Immature natural killer cell (primary cell): Measurements from ENCODE around the gene C13orf42. TPM values are rescaled to one million over a fixed set of nuclear protein-coding genes. Genes with fewer than 3 reads are reported as not detected.

Source experiments
- DNase-seq, 3 donors: peaks; one replicate each; pipeline ENCODE4 v3.0.0; 2022; ENCODE audit warnings: mixed read lengths in 1 of 3
- H3K27ac Mint-ChIP-seq, 6 donors: one replicate each; pipeline ENCODE4 v1.8.0; 2020; ENCODE audit warnings: mixed read lengths in 6 of 6, mild to moderate bottlenecking in 5 of 6, inconsistent platforms in 4 of 6, moderate library complexity in 3 of 6
- H3K27me3 Mint-ChIP-seq, 3 donors: one replicate each; pipeline ENCODE4 v1.8.0; 2020 to 2021; ENCODE audit warnings: low read depth in 3 of 3, mild to moderate bottlenecking in 3 of 3, mixed read lengths in 3 of 3, moderate library complexity in 3 of 3, inconsistent platforms in 1 of 3
- H3K36me3 Mint-ChIP-seq, 3 donors: one replicate each; pipeline ENCODE4 v1.8.0; 2020; ENCODE audit warnings: mixed read lengths in 3 of 3, inconsistent platforms in 2 of 3, mild to moderate bottlenecking in 2 of 3
- H3K4me1 Mint-ChIP-seq, 2 donors: one replicate each; pipeline ENCODE4 v1.8.0; 2020; ENCODE audit warnings: inconsistent platforms in 2 of 2, mild to moderate bottlenecking in 2 of 2, mixed read lengths in 2 of 2, moderate library complexity in 1 of 2
- H3K4me3 Mint-ChIP-seq, 5 donors: one replicate each; pipeline ENCODE4 v1.8.0; 2020; ENCODE audit warnings: mild to moderate bottlenecking in 5 of 5, mixed read lengths in 5 of 5, inconsistent platforms in 3 of 5, moderate library complexity in 3 of 5
- H3K9me3 Mint-ChIP-seq, 6 donors: one replicate each; pipeline ENCODE4 v1.8.0; 2020; ENCODE audit warnings: mild to moderate bottlenecking in 6 of 6, mixed read lengths in 6 of 6, inconsistent platforms in 4 of 6, moderate library complexity in 3 of 6
- polyA plus RNA-seq, 3 donors: library from polyadenylated mRNA; unstranded; fragments of 300-500 nt; fragmentation: Illumina TruSeq; gene quantifications; one replicate each; pipeline ENCODE4 v1.2.3, GENCODE V29; 2021

The C13orf42 gene
- polyA plus RNA-seq, 3 donors from 2014 or later: not detected

- Mint-ChIP-seq H3K4me1 (no peaks in the 10 kb centered on the region), H3K36me3 (peaks cover 0 to 3% (median 0%) of the 10 kb centered on the region in 3 donors)
These were observed 66.9 kb downstream of the C13orf42 start for GRCh38 chr13:51044023-51044665.

GRCh38 chr13:51043310-51043709, 67.8 kb downstream of the C13orf42 start:
- Mint-ChIP-seq H3K4me3 (no peak overlapping the region), H3K27me3 (peaks cover 0 to 5% (median 4%) of the 10 kb centered on the region in 3 donors), H3K27ac (no peak overlapping the region), H3K4me1 (no peaks in the 10 kb centered on the region), H3K9me3 (no peaks in the 10 kb centered on the region), H3K36me3 (peaks cover 0 to 3% (median 0%) of the 10 kb centered on the region in 3 donors)
- no peak for DNase-seq

More at GRCh38 chr13:51044023-51044665, 66.9 kb downstream of the C13orf42 start:
- no peak overlapping the region for H3K27ac Mint-ChIP-seq
- no peak for DNase-seq
- no peaks in the 10 kb centered on the region for H3K9me3 Mint-ChIP-seq
- H3K27me3 Mint-ChIP-seq: peaks cover 0 to 4% (median 3%) of the 10 kb centered on the region in 3 donors
- no peak overlapping the region for H3K4me3 Mint-ChIP-seq

GRCh38 chr13:51041710-51042109, 69.4 kb downstream of the C13orf42 start:
- Mint-ChIP-seq H3K36me3 (peaks cover 0 to 3% (median 0%) of the 10 kb centered on the region in 3 donors), H3K4me1 (no peaks in the 10 kb centered on the region), H3K4me3 (no peak overlapping the region), H3K9me3 (no peaks in the 10 kb centered on the region), H3K27ac (no peak overlapping the region), H3K27me3 (peaks cover 0 to 5% (median 4%) of the 10 kb centered on the region in 3 donors)
- DNase-seq: no peak

- DNase-seq: no peak
- Mint-ChIP-seq H3K36me3 (peaks cover 0 to 3% (median 0%) of the 10 kb centered on the region in 3 donors), H3K9me3 (no peaks in the 10 kb centered on the region), H3K4me1 (no peaks in the 10 kb centered on the region), H3K27me3 (peaks cover 0 to 5% (median 4%) of the 10 kb centered on the region in 3 donors), H3K27ac (no peak overlapping the region), H3K4me3 (no peak overlapping the region)
These were observed 69.9 kb downstream of the C13orf42 start for GRCh38 chr13:51041126-51041525.

GRCh38 chr13:51040431-51040830, 70.6 kb downstream of the C13orf42 start:
- no peak overlapping the region for H3K4me3 Mint-ChIP-seq
- H3K36me3 Mint-ChIP-seq: peaks cover 0 to 3% (median 0%) of the 10 kb centered on the region in 3 donors
- no peak overlapping the region for H3K27ac Mint-ChIP-seq
- no peaks in the 10 kb centered on the region for H3K4me1 Mint-ChIP-seq
- no peak for DNase-seq
- no peaks in the 10 kb centered on the region for H3K9me3 Mint-ChIP-seq
- H3K27me3 Mint-ChIP-seq: peaks cover 0 to 5% (median 2%) of the 10 kb centered on the region in 3 donors

- peaks cover 0 to 3% (median 0%) of the 10 kb centered on the region in 3 donors for H3K36me3 Mint-ChIP-seq
- H3K27me3 Mint-ChIP-seq: peaks cover 0 to 15% (median under 1%) of the 10 kb centered on the region in 3 donors
- no peaks in the 10 kb centered on the region for H3K9me3 Mint-ChIP-seq
- H3K4me3 Mint-ChIP-seq: no peak overlapping the region
- DNase-seq: no peak
- H3K27ac Mint-ChIP-seq: no peak overlapping the region
- no peaks in the 10 kb centered on the region for H3K4me1 Mint-ChIP-seq
These were observed 74.7 kb downstream of the C13orf42 start for GRCh38 chr13:51036418-51036817.

- H3K9me3 Mint-ChIP-seq: no peaks in the 10 kb centered on the region
- no peak for DNase-seq
- H3K27ac Mint-ChIP-seq: no peak overlapping the region
- peaks cover 0 to 3% (median 0%) of the 10 kb centered on the region in 3 donors for H3K36me3 Mint-ChIP-seq
- peaks cover 0 to 15% (median 0%) of the 10 kb centered on the region in 3 donors for H3K27me3 Mint-ChIP-seq
- H3K4me1 Mint-ChIP-seq: no peaks in the 10 kb centered on the region
- H3K4me3 Mint-ChIP-seq: no peak overlapping the region
These were observed 75.1 kb downstream of the C13orf42 start for GRCh38 chr13:51035978-51036377.

GRCh38 chr13:51035469-51035868, 75.6 kb downstream of the C13orf42 start:
- Mint-ChIP-seq H3K36me3 (peaks cover 0 to 3% (median 0%) of the 10 kb centered on the region in 3 donors), H3K27me3 (peaks cover 0 to 12% (median 0%) of the 10 kb centered on the region in 3 donors), H3K27ac (no peak overlapping the region), H3K9me3 (no peaks in the 10 kb centered on the region), H3K4me3 (no peak overlapping the region), H3K4me1 (no peaks in the 10 kb centered on the region)
- DNase-seq: no peak

GRCh38 chr13:51034906-51035305, 76.2 kb downstream of the C13orf42 start:
- no peak overlapping the region for H3K4me3 Mint-ChIP-seq
- no peaks in the 10 kb centered on the region for H3K36me3 Mint-ChIP-seq
- no peak for DNase-seq
- no peaks in the 10 kb centered on the region for H3K9me3 Mint-ChIP-seq
- H3K4me1 Mint-ChIP-seq: no peaks in the 10 kb centered on the region
- peaks cover 0 to 12% (median 0%) of the 10 kb centered on the region in 3 donors for H3K27me3 Mint-ChIP-seq
- H3K27ac Mint-ChIP-seq: no peak overlapping the region

GRCh38 chr13:51033421-51034185, 77.5 kb downstream of the C13orf42 start:
- H3K27me3 Mint-ChIP-seq: peaks cover 0 to 12% (median 0%) of the 10 kb centered on the region in 3 donors

GRCh38 chr13:51032831-51033230, 78.2 kb downstream of the C13orf42 start:
- no peaks in the 10 kb centered on the region for H3K36me3 Mint-ChIP-seq

More at GRCh38 chr13:51033421-51034185, 77.5 kb downstream of the C13orf42 start:
- Mint-ChIP-seq H3K36me3 (no peaks in the 10 kb centered on the region), H3K4me3 (no peak overlapping the region), H3K9me3 (no peaks in the 10 kb centered on the region), H3K4me1 (no peaks in the 10 kb centered on the region), H3K27ac (no peak overlapping the region)
- no peak for DNase-seq

More at GRCh38 chr13:51032831-51033230, 78.2 kb downstream of the C13orf42 start:
- H3K9me3 Mint-ChIP-seq: no peaks in the 10 kb centered on the region
- H3K4me1 Mint-ChIP-seq: no peaks in the 10 kb centered on the region
- H3K4me3 Mint-ChIP-seq: no peak overlapping the region
- peaks cover 0 to 11% (median 0%) of the 10 kb centered on the region in 3 donors for H3K27me3 Mint-ChIP-seq
- no peak overlapping the region for H3K27ac Mint-ChIP-seq
- no peak for DNase-seq
